Gastroesophageal sphincter (tissue), 3 donors: ENCODE results near the gene MAP3K20.

ENCODE experiments used
- CTCF ChIP-seq, 4 experiments: fragments of 200-600 bp in 2 of 4; fragments of 450-650 bp in 2 of 4; sonication (generic) in 1 of 4; IDR thresholded peaks; one replicate each; pipeline ENCODE4 v1.5.1; 2017 to 2019; ENCODE audit warnings: antibody characterized with exemption in 4 of 4, mild to moderate bottlenecking in 2 of 4, moderate library complexity in 2 of 4
- EP300 ChIP-seq: sonication (generic); formaldehyde crosslinking; IDR thresholded peaks from one replicate; pipeline ENCODE4 v1.6.1; 2017; ENCODE audit warnings: antibody characterized with exemption, mild to moderate bottlenecking
- POLR2A ChIP-seq, 2 donors: fragments of 450-650 bp; IDR thresholded peaks; one replicate each; pipeline ENCODE4 v1.6.1; 2017; ENCODE audit warnings: antibody characterized with exemption in 2 of 2, mild to moderate bottlenecking in 2 of 2, moderate library complexity in 1 of 2
- POLR2AphosphoS5 ChIP-seq: sonication (generic); formaldehyde crosslinking; IDR thresholded peaks from one replicate; pipeline ENCODE4 v1.6.1; 2017; ENCODE audit warnings: antibody characterized with exemption

GRCh38 chr2:173054466-173054865, 21.2 kb upstream of the MAP3K20 start:
- TF ChIP-seq CTCF (IDR thresholded peaks at IDR 0.05) (no peak), POLR2A (IDR thresholded peaks at IDR 0.05) (no peak), EP300 (no peak), POLR2AphosphoS5 (no peak)
